ENCODE data around the gene CERK. TPM values are rescaled to one million over a fixed set of nuclear protein-coding genes. Genes with fewer than 3 reads are reported as not detected.
A peak's percentile ranks its signal among the peaks of the same experiment; 100 is the strongest.

CERK gene
- total and polyA plus RNA-seq, 2 of the 13 experiments (the other 11 are each of a cell fraction or from before 2014, with no cell fraction given), result 40.3 to 41.9 TPM

DNA sequence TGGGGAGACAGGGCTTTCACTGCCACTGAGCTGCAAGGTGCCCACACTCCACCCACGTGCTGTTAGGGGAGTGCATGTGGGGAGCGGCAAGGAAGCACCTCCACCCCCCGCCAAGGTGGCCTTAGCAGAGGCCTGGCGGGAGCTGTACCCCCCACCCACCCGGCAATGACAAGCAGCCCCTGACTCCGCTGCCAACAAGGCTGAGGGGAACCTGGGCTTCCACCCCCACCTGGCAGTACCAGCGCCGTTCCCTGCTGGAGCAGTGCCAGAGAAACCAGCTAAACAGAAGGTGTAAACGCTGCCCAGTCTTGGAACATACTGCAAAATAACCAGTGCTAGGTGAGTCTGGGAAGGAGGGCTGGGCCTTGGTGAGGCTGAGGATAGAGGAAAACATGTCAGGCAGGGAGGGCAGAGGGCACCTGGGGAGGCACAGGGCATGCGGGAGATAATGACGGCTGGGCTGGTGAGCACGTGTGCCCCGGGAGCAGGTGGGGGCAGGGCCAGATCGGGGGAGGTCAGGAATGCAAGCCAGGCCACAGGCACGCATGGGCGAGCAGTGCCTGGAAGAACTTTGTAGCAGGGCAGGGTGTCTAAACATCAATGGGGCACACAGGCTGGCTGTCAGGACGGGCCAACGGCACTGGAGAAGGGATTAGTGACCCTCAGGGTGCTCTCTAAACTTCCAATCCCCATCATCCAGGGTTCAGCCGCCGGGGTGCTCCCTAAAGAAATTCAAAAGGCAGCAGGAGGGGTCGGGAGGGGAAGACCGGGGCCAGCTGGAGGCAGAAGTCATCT lies 6.6 kb downstream of the CERK start (continued):
- TF ChIP-seq, protein P1, sequence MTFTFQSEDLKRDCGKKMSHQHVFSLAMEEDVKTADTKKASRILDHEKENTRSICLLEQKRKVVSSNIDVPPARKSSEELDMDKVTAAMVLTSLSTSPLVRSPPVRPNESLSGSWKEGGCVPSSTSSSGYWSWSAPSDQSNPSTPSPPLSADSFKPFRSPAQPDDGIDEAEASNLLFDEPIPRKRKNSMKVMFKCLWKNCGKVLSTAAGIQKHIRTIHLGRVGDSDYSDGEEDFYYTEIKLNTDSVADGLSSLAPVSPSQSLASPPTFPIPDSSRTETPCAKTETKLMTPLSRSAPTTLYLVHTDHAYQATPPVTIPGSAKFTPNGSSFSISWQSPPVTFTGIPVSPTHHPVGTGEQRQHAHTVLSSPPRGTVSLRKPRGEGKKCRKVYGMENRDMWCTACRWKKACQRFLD (CRISPR knock-in tag; IDR thresholded peaks at IDR 0.05; ENCODE audit: borderline replicate concordance), result peak; percentile 55
- TF ChIP-seq, protein P2, sequence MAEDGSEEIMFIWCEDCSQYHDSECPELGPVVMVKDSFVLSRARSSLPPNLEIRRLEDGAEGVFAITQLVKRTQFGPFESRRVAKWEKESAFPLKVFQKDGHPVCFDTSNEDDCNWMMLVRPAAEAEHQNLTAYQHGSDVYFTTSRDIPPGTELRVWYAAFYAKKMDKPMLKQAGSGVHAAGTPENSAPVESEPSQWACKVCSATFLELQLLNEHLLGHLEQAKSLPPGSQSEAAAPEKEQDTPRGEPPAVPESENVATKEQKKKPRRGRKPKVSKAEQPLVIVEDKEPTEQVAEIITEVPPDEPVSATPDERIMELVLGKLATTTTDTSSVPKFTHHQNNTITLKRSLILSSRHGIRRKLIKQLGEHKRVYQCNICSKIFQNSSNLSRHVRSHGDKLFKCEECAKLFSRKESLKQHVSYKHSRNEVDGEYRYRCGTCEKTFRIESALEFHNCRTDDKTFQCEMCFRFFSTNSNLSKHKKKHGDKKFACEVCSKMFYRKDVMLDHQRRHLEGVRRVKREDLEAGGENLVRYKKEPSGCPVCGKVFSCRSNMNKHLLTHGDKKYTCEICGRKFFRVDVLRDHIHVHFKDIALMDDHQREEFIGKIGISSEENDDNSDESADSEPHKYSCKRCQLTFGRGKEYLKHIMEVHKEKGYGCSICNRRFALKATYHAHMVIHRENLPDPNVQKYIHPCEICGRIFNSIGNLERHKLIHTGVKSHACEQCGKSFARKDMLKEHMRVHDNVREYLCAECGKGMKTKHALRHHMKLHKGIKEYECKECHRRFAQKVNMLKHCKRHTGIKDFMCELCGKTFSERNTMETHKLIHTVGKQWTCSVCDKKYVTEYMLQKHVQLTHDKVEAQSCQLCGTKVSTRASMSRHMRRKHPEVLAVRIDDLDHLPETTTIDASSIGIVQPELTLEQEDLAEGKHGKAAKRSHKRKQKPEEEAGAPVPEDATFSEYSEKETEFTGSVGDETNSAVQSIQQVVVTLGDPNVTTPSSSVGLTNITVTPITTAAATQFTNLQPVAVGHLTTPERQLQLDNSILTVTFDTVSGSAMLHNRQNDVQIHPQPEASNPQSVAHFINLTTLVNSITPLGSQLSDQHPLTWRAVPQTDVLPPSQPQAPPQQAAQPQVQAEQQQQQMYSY (CRISPR knock-in tag; IDR thresholded peaks at IDR 0.05), result no peak
- no peak for TF ChIP-seq NFIC (IDR thresholded peaks at IDR 0.05; ENCODE audit: low read length)
- TF ChIP-seq JDP2 (CRISPR knock-in tag; IDR thresholded peaks at IDR 0.05; ENCODE audit: borderline replicate concordance), result no peak
- TF ChIP-seq REL (CRISPR knock-in tag; conservative IDR thresholded peaks at IDR 0.05), result no peak
- peak; percentile 35; the same call in 1 of the 2 replicates for TF ChIP-seq CEBPG (CRISPR knock-in tag; IDR thresholded peaks at IDR 0.05)
- TF ChIP-seq NFKBIZ (CRISPR knock-in tag; IDR thresholded peaks at IDR 0.05), result peak; percentile 67; the same call in 1 of the 2 replicates
- TF ChIP-seq SMAD1 (CRISPR knock-in tag; IDR thresholded peaks at IDR 0.05; ENCODE audit: borderline replicate concordance, low read depth), result peak; percentile 72; the same call in 1 of the 2 replicates
- peak; percentile 96 for TF ChIP-seq SALL1 (CRISPR knock-in tag; IDR thresholded peaks at IDR 0.05)
- TF ChIP-seq, protein P3, sequence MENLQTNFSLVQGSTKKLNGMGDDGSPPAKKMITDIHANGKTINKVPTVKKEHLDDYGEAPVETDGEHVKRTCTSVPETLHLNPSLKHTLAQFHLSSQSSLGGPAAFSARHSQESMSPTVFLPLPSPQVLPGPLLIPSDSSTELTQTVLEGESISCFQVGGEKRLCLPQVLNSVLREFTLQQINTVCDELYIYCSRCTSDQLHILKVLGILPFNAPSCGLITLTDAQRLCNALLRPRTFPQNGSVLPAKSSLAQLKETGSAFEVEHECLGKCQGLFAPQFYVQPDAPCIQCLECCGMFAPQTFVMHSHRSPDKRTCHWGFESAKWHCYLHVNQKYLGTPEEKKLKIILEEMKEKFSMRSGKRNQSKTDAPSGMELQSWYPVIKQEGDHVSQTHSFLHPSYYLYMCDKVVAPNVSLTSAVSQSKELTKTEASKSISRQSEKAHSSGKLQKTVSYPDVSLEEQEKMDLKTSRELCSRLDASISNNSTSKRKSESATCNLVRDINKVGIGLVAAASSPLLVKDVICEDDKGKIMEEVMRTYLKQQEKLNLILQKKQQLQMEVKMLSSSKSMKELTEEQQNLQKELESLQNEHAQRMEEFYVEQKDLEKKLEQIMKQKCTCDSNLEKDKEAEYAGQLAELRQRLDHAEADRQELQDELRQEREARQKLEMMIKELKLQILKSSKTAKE (CRISPR knock-in tag; IDR thresholded peaks at IDR 0.05; ENCODE audit: borderline replicate concordance), result peak; percentile 86; the same call in 1 of the 2 replicates
- TF ChIP-seq ZNF775 (CRISPR knock-in tag; IDR thresholded peaks at IDR 0.05; ENCODE audit: borderline replicate concordance), result peak; percentile 76; the same call in 1 of the 2 replicates
- TF ChIP-seq THYN1 (CRISPR knock-in tag; IDR thresholded peaks at IDR 0.05; ENCODE audit: borderline replicate concordance, low read depth), result no peak
- TF ChIP-seq, protein P4, sequence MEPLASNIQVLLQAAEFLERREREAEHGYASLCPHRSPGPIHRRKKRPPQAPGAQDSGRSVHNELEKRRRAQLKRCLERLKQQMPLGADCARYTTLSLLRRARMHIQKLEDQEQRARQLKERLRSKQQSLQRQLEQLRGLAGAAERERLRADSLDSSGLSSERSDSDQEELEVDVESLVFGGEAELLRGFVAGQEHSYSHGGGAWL (CRISPR knock-in tag; IDR thresholded peaks at IDR 0.05), result peak; percentile 65; the same call in 1 of the 2 replicates
- TF ChIP-seq ZSCAN9 (CRISPR knock-in tag; IDR thresholded peaks at IDR 0.05; ENCODE audit: borderline replicate concordance), result peak; percentile 95
- no peak for TF ChIP-seq PLRG1 (conservative IDR thresholded peaks at IDR 0.05)
- peak; percentile 65; the same call in 1 of the 2 replicates for TF ChIP-seq ZNF614 (CRISPR knock-in tag; IDR thresholded peaks at IDR 0.05; ENCODE audit: borderline replicate concordance)
- peak; percentile 50; the same call in 1 of the 2 replicates for TF ChIP-seq ZNF747 (CRISPR knock-in tag; IDR thresholded peaks at IDR 0.05; ENCODE audit: borderline replicate concordance)
- TF ChIP-seq HNRNPL (IDR thresholded peaks at IDR 0.05; ENCODE audit: low read depth, low read length), result peak; percentile 97
- TF ChIP-seq, protein P5, sequence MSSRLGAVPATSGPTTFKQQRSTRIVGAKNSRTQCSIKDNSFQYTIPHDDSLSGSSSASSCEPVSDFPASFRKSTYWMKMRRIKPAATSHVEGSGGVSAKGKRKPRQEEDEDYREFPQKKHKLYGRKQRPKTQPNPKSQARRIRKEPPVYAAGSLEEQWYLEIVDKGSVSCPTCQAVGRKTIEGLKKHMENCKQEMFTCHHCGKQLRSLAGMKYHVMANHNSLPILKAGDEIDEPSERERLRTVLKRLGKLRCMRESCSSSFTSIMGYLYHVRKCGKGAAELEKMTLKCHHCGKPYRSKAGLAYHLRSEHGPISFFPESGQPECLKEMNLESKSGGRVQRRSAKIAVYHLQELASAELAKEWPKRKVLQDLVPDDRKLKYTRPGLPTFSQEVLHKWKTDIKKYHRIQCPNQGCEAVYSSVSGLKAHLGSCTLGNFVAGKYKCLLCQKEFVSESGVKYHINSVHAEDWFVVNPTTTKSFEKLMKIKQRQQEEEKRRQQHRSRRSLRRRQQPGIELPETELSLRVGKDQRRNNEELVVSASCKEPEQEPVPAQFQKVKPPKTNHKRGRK (CRISPR knock-in tag; IDR thresholded peaks at IDR 0.05), result no peak
- TF ChIP-seq ASH2L (IDR thresholded peaks at IDR 0.05; ENCODE audit: insufficient read length, low read depth, low read length), result peak; percentile 56

Measured in HepG2 (cell line).